LHCN-M2 (cell line): ENCODE data around the gene CYP17A1. TPM values are rescaled to one million over a fixed set of nuclear protein-coding genes. Genes with fewer than 3 reads are reported as not detected.
"Not testable (repeated sequence)": the region's sequence is repeated elsewhere in the genome, so short reads cannot be mapped to it uniquely, and the experiment has no call there.

Experiments used
- DNase-seq: peaks from one replicate; pipeline ENCODE4 v3.0.0-alpha.2; 2012; ENCODE audit warnings: low read depth
- polyA plus RNA-seq: library from polyadenylated mRNA; unstranded; fragments of >200 nt; gene quantifications from one replicate; pipeline ENCODE4 v1.2.1, GENCODE V29; 2012; ENCODE audit warnings: missing spikeins
- total RNA-seq: library from RNA; depleted of rRNA; stranded (reverse); fragments of >200 nt; gene quantifications from 2 replicates; pipeline ENCODE4 v1.2.3, GENCODE V29; 2014; rRNA removed

Gene CYP17A1
- total RNA-seq = not detected in 2 replicates
- polyA plus RNA-seq = not detected

- no peak for DNase-seq
These were observed at the start of gene CYP17A1 for GRCh38 chr10:102837230-102837721. TSS of gene CYP17A1 (minus strand) at chr10:102837413. CDS start at chr10:102837361, 52 bp downstream.

- no peak for DNase-seq
These were observed 43.0 kb upstream of the CYP17A1 start for GRCh38 chr10:102880256-102880655.

- no peak for DNase-seq
These were observed 41.4 kb upstream of the CYP17A1 start for GRCh38 chr10:102878629-102879028.

- no peak for DNase-seq
These were observed 39.5 kb upstream of the CYP17A1 start for GRCh38 chr10:102876747-102877153.

GRCh38 chr10:102872163-102872562 lies 35.0 kb upstream of the CYP17A1 start:
- DNase-seq = no peak

GRCh38 chr10:102870221-102870620 lies 33.0 kb upstream of the CYP17A1 start:
- DNase-seq = no peak

GRCh38 chr10:102869258-102870198 lies 32.3 kb upstream of the CYP17A1 start, which contains the start of gene AS3MT:
TSS of gene AS3MT (plus strand) at chr10:102869470. CDS start at chr10:102869593, 123 bp downstream.
- no peak for DNase-seq

- no peak for DNase-seq
These were observed 31.7 kb upstream of the CYP17A1 start for GRCh38 chr10:102868911-102869257.

GRCh38 chr10:102865620-102866019 lies 28.4 kb upstream of the CYP17A1 start:
- DNase-seq = no peak

GRCh38 chr10:102863660-102864059 lies 26.4 kb upstream of the CYP17A1 start:
- DNase-seq = no peak

GRCh38 chr10:102859911-102860310 lies 22.7 kb upstream of the CYP17A1 start:
- DNase-seq = peak; percentile 73

GRCh38 chr10:102856758-102857424 lies 19.7 kb upstream of the CYP17A1 start:
- no peak for DNase-seq

GRCh38 chr10:102855731-102856436 lies 18.7 kb upstream of the CYP17A1 start:
- peak; percentile 100 for DNase-seq

- DNase-seq = not testable (repeated sequence)
These were observed 16.0 kb upstream of the CYP17A1 start for GRCh38 chr10:102853237-102853636.

- DNase-seq = no peak
These were observed 12.9 kb upstream of the CYP17A1 start for GRCh38 chr10:102850025-102850518.

GRCh38 chr10:102845352-102845902 lies 8.2 kb upstream of the CYP17A1 start:
- no peak for DNase-seq

GRCh38 chr10:102844190-102844776 lies 7.1 kb upstream of the CYP17A1 start:
- DNase-seq = not testable (repeated sequence)

- DNase-seq = not testable (repeated sequence)
These were observed 5.9 kb upstream of the CYP17A1 start for GRCh38 chr10:102843139-102843538.

GRCh38 chr10:102841827-102842345 lies 4.7 kb upstream of the CYP17A1 start:
- DNase-seq = no peak

- not testable (repeated sequence) for DNase-seq
These were observed 1.2 kb upstream of the CYP17A1 start for GRCh38 chr10:102838276-102838927.
